Eye (tissue), 1 donor: ENCODE results near the gene CPLANE1.
A peak's percentile ranks its signal among the peaks of the same experiment; 100 is the strongest.
"Not testable (repeated sequence)": the region's sequence is repeated elsewhere in the genome, so short reads cannot be mapped to it uniquely, and the experiment has no call there.

ENCODE experiments used
- DNase-seq: peaks from one replicate; pipeline ENCODE4 v3.0.0-alpha.2; 2015

Gene CPLANE1

DNA sequence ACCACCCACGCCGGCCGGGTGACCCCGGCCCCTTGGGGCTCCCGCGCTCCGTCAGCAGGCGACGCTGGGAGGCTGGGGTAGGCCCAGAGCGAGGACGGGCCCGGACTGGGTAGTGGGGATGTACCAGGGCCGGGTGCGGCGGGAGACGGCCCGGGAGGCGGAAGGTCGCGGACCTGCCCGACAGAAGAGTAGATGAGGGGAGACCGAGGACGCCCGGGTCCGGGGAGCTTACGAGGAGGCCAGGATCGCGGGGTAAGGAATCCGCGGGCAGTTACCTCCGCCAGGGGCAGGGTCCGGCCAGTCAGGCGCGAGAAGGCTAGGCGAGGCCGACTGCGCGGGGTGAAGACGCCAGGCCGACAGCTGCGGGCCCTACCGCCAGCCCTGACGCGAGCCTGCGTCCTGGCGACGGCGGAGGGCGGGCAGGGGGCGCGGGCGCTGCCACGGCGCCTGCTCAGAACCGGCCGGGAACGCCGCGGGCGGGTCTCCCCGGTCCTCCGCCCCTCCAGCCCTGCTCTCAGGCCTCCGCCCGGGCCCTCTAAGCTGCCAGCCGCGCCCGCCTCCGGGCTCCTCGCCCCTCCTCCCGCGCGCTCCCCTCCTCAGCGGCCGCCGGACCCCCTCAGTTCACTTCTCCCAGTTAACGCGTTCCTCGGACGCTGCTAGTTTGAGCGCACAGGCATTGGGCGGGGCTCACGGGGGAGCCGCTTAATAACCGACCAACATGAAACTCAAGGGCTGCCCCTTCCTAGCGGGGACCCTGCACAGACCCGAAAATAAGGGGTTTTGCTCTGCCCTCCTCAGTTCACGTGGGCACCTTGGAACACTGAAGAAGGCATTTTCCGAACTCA is at the start of gene CPLANE1:
CPLANE1 (minus strand) TSS at position 407 of the 845 bp plus-strand sequence. CDS start 1,678 bp downstream, outside the sequence.
- DNase-seq: peak; percentile 93

DNA sequence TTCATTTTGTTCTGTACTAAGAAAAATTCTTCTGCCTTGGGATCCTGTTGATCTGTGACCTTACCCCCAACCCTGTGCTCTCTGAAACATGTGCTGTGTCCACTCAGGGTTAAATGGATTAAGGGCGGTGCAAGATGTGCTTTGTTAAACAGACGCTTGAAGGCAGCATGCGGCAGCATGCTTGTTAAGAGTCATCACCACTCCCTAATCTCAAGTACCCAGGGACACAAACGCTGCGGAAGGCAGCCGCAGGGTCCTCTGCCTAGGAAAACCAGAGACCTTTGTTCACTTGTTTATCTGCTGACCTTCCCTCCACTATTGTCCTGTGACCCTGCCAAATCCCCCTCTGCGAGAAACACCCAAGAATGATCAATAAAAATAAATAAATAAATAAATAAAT is 47.1 kb upstream of the CPLANE1 start:
- not testable (repeated sequence) for DNase-seq

DNA sequence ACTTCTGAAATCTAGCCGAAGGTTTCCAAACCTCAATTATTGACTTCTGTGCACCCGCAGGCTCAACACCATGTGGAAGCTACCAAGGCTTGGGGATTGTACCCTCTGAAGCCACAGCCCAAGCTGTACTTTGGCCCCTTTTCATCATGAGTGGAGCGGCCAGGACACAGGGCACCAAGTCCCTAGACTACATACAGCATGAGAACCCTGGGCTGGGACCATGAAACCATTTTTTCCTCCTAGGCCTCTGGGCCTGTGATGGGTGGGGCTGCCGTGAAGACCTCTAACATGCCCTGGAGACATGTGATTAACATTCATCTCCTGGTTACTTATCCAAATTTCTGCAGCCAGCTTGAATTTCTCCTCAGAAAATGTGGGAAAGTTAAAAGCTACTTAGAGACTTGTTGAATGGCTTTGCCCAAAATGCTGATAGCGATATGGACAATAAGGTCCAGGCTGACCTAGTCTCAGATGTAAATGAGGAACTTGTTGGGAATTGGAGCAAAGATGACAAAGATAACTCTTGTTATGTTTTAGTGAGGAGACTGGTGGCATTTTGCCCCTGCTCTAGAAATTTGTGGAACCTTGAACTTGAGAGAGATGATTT is 34.1 kb upstream of the CPLANE1 start:
- DNase-seq: no peak

- DNase-seq: no peak
Measured at GRCh38 chr5:37275511-37275910, 26.3 kb upstream of the CPLANE1 start.

DNA sequence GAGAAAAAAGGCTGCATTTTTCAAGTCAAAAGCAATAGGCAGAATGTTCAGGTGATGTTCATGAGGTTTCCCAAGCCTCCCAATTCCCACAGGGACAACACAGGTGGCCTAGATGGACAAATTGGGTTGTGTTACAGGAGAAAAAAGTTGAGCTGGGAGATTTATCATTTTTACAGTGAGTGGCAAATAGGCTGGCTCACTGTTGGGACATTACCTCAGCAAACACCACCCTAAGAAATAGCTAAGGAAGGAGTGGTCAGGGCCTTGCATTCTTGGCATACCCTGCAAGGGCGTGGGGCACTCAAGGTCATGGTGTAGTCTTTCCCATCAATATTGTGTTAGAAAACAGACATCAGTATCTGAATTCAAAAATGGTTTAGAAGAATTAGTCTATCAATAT is 23.3 kb upstream of the CPLANE1 start:
- no peak for DNase-seq

DNA sequence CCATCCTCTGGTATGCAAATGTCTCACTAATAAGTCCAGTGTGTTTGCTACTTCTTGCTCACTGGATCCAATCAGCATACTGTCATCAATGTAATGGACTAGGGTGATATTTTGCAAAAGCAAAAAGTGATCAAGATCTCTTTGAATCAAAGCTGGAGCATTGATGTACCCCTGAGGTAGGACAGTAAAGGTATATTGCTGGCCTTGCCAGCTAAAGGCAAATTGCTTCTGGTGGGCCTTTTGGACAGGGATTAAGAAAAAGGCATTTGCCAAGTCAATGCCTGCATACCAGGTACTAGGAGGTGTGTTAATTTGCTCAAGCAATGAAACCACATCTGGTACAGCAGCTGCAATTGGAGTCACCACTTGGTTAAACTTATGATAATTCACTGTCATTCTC is 18.9 kb upstream of the CPLANE1 start:
- DNase-seq: not testable (repeated sequence)

DNA sequence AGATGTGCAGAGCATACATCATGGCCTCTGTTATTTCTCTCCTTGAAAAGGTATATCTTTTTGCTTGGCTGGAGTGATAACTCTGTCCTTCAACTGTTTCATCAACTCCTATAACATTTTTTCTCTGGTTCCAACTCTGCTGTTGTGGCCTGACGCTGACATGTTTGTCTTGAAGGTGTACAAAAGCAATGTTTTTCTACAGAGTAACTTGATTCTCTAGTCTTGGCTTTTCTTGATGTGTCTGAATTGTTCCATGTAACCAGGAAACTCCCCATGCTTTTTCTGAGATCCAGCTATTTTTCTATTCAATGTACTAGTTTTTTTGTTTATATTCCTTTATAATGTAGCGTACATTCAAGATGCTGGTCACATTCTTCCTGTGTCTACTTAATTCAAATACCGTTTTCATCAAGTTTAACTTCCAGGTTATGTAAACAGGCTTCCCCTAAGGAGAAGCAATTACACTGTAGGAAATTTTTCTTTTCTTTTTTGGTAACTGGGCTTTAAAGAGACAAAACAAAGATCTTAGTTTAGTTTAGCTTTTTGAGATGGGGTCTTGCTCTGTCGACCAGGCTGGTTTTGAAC is 6.7 kb upstream of the CPLANE1 start:
- no peak for DNase-seq

DNA sequence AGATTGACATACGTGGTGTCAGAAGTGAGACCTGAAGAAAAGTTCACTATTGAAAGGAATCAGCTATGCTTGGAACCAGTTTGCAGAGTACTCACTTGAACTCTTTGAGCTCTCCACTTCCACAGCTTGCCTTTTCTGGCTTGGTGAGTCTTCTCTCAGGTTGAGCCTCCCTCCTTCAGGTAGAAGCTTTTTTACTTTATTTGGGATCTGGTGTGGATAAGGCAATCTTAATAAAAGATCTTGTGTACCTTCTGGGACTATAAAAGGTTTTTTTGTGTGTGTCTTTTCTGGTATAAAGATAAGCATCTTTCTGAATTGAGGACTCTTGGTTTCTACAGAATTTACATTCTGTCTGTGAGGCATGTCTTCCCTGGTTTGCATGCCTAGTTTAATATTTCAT is 5.4 kb upstream of the CPLANE1 start:
- DNase-seq: no peak

- no peak for DNase-seq
Measured at GRCh38 chr5:37251665-37252064, 2.5 kb upstream of the CPLANE1 start.

- no peak for DNase-seq
Measured at GRCh38 chr5:37249815-37250164, 614 bp upstream of the CPLANE1 start.

DNA sequence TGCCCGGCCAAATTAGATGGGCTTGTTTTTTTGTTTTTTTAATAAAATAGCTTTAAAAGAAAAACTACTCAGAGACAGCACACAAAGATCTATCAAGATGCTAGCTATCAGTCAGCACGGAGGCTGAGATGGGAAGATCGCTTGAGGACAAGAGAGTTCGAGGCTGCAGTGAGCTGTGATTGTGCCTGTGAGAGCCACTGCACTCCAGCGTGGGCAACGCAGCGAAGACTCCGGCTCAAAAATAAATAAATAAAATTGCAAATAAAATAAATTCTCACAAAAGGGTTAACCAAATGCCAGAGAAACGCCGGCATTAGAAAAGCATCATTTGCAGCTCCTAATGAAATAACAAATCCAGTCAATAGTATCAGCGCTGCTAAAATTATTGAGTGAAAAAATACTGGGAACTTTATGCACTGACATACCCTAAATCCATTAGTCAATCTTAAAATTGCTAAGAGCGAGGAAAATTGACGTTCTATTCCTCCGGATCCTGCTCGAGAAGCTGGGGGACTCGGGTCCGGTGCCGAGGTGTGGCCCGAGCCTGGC is 681 bp downstream of the CPLANE1 start:
- DNase-seq: no peak

- DNase-seq: no peak
Measured at GRCh38 chr5:37247496-37247895, 1.7 kb downstream of the CPLANE1 start.

DNA sequence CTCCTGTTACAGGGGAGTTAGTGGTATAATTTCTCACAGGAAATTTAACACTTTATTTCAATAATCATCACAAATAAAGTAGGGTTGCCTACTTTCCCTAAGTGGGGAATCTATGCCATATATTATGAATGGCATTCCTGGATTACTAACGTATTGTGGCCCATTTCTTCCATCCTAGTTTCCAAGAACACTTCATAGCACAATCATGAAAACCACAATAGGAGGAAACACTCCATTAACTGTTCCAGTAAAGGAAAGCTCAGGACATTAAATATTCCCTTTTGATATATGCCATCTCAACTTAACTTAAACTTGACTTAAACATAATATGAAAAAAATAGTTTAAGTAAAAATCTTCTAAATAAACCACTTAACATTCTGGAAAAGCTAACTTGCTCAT is 2.1 kb downstream of the CPLANE1 start:
- no peak for DNase-seq

DNA sequence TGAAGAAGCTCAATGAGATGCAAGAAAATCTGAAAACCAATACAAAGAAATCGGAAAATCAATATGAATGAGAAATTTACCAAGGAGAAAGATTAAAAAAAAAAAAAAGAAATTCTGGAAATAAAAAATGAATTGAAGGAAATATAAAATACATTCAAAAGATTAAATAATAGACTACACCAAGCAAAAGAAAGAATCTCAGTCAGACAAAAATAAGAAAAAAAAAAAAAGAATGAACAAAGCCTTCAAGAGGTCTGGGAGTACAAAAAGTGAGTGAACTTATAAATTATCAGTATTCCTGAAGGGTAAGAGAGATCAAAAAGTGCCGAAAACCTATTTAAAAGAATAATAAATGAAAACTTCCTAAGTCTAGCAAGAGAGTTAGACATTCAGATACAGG is 14.9 kb downstream of the CPLANE1 start:
- DNase-seq: no peak

GRCh38 chr5:37226377-37226776 is 22.8 kb downstream of the CPLANE1 start:
- no peak for DNase-seq

GRCh38 chr5:37222181-37222580 is 27.0 kb downstream of the CPLANE1 start:
- DNase-seq: no peak

- not testable (repeated sequence) for DNase-seq
Measured at GRCh38 chr5:37220426-37220825, 28.8 kb downstream of the CPLANE1 start.

DNA sequence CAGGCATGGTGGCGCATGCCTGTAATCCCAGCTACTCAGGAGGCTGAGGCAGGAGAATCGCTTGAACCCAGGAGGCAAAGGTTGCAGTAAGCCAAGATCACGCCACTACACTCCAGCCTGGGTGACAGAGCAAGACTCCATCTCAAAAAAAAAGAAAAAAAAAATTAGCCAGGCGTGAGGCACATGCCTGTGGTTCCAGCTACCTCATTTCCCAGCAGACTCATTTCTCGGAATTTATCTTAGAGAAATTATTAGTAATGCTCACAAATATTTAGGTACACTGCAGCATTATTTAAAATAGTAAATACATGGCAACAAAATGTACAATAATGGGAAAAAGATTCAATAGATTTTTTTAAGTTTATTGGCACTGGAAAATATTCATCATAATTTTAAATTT is 29.8 kb downstream of the CPLANE1 start:
- DNase-seq: not testable (repeated sequence)

- DNase-seq: no peak
Measured at GRCh38 chr5:37217976-37218375, 31.2 kb downstream of the CPLANE1 start.

GRCh38 chr5:37214550-37214949 is 34.6 kb downstream of the CPLANE1 start:
- DNase-seq: no peak

DNA sequence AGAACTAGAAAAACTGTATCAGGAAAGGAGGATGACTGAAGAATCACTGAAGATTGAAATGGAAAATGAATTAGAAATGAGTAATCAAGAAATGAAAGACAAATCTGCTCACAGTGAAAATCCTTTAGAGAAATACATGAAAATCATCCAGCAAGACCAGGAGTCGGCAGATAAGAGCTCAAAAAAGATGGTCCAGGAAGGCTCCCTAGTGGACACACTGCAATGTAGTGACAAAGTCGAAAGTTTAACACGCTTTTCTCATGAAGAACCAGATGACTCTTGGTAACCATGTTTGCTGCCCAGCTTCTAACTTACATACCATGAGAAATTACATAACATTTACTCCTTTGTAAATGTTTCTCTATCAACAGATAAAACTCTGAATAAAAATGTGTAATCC is 37.1 kb downstream of the CPLANE1 start:
- DNase-seq: no peak

DNA sequence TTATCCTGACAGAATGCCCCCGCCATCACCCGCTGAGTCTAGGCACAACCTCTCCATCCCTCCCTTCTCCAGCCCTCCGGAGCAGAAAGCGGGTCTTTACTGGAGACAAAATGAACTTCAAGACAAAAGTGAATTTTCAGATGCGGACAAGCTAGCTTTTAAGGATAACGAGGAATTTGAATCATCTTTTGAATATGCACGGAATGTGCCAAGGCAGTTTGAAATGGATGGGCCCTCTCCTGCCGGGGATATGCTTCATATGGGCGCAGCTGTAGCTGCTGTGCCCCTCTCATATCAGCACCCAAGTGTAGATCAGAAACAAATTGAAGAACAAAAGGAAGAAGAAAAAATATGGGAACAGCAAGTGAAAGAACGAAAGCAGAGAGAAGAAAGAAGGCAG is 37.5 kb downstream of the CPLANE1 start:
- DNase-seq: no peak

GRCh38 chr5:37208883-37209797 is 40.0 kb downstream of the CPLANE1 start:
- peak; percentile 39 for DNase-seq
